Testis (tissue), 3 donors: ENCODE data around the gene EMC1. TPM values are rescaled to one million over a fixed set of nuclear protein-coding genes. Genes with fewer than 3 reads are reported as not detected.

ENCODE experiments used
- DNase-seq: peaks from one replicate; pipeline ENCODE4 v3.0.0-alpha.2; 2019
- H3K27ac ChIP-seq, 2 donors: fragments of 200-600 bp; sonication (generic); one replicate each; pipeline ENCODE4 v1.5.1; 2019
- H3K27me3 ChIP-seq: fragments of 200-600 bp; sonication (generic); one replicate; pipeline ENCODE4 v1.5.1; 2019
- H3K36me3 ChIP-seq: fragments of 200-600 bp; sonication (generic); one replicate; pipeline ENCODE4 v1.5.1; 2017; ENCODE audit warnings: low read depth; ENCODE audit errors: missing control alignments
- H3K4me1 ChIP-seq: fragments of 200-600 bp; sonication (generic); one replicate; pipeline ENCODE4 v1.5.1; 2019
- H3K4me3 ChIP-seq, 2 donors: fragments of 200-600 bp; sonication (generic); one replicate each; pipeline ENCODE4 v1.5.1; 2017 to 2019
- H3K9me3 ChIP-seq: fragments of 200-600 bp; sonication (generic); one replicate; pipeline ENCODE4 v1.5.1; 2017
- POLR2A ChIP-seq: fragments of 450-650 bp; IDR thresholded peaks from one replicate; pipeline ENCODE4 v1.6.1; 2017; ENCODE audit warnings: antibody characterized with exemption, mild to moderate bottlenecking, moderate library complexity
- WGBS, 2 donors: methylation state at CpG; one replicate each; pipeline ENCODE4 v1.1.5; 2018; 5-methylcytosine and 5-hydroxymethylcytosine counted together
- intact Hi-C: fragments of 100-400 bp; cut with DNase I; formaldehyde crosslinking; loops from one replicate; pipeline ENCODE4 v1.15.1; 2023; ENCODE audit warnings: low total_unique reads
- polyA plus RNA-seq: library from polyadenylated mRNA; stranded (reverse); fragments of 350-450 nt; fragmentation: Illumina TruSeq; extraction: RNeasy Lipid Tissue Mini Kit (QIAGEN cat#74804); gene quantifications from one replicate; pipeline ENCODE4 v1.2.3, GENCODE V29; 2014; ENCODE audit warnings: low read depth, low replicate concordance; ENCODE audit not compliant: insufficient read depth
- total RNA-seq, 2 donors: library from RNA; depleted of rRNA; stranded (reverse); fragments of >200 nt; gene quantifications; one replicate each; pipeline ENCODE4 v1.2.3, GENCODE V29; 2016
- TF ChIP-seq, protein P1 (sequence below), 3 experiments: fragments of 450-650 bp in 2 of 3; fragments of 200-600 bp in 1 of 3; sonication (generic) in 1 of 3; IDR thresholded peaks; one replicate each; pipeline ENCODE4 v1.5.1; 2016 to 2019; ENCODE audit warnings: antibody characterized with exemption in 3 of 3, mild to moderate bottlenecking in 2 of 3, moderate library complexity in 1 of 3

EMC1 gene
- total and polyA plus RNA-seq, 3 donors from 2014 or later: 41.9 to 114 (median 79.0) TPM

DNA sequence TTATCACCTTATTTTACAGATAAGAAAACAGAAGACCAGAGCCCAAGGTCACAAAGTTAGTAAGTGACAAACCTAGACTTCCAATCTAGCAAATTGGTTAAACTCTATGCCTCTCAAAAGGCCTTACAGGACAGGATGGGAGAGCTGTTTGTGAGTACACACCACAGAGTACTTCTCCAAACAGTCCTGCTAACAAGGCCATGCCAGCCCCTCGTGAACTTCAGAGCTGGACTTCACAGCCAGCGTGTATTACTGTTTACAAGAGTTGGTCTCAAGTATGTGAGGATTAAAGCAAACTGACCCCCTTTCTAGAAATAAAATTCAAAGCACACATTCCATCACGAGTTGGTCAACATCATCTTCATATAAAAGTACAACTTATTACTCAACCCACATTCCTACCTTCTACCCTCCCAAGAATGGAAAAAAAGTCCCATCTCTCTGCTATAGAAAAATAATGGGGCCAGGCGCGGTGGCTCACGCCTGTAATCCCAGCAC lies 21.4 kb downstream of the EMC1 start:
- no peaks in the 10 kb centered on the region for H3K36me3 ChIP-seq
- no peaks in the 10 kb centered on the region for H3K9me3 ChIP-seq
- intact Hi-C loops: no loop called here
- WGBS, 2 donors: 88 to 91% methylated on average over 6 of the region's 6 CpGs
- H3K4me3 ChIP-seq: no peak overlapping the region
- peaks cover 21% of the 10 kb centered on the region for H3K4me1 ChIP-seq
- DNase-seq: no peak
- H3K27ac ChIP-seq: no peak overlapping the region
- H3K27me3 ChIP-seq: no peaks in the 10 kb centered on the region
- TF ChIP-seq, protein P1, sequence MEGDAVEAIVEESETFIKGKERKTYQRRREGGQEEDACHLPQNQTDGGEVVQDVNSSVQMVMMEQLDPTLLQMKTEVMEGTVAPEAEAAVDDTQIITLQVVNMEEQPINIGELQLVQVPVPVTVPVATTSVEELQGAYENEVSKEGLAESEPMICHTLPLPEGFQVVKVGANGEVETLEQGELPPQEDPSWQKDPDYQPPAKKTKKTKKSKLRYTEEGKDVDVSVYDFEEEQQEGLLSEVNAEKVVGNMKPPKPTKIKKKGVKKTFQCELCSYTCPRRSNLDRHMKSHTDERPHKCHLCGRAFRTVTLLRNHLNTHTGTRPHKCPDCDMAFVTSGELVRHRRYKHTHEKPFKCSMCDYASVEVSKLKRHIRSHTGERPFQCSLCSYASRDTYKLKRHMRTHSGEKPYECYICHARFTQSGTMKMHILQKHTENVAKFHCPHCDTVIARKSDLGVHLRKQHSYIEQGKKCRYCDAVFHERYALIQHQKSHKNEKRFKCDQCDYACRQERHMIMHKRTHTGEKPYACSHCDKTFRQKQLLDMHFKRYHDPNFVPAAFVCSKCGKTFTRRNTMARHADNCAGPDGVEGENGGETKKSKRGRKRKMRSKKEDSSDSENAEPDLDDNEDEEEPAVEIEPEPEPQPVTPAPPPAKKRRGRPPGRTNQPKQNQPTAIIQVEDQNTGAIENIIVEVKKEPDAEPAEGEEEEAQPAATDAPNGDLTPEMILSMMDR (IDR thresholded peaks at IDR 0.05): no peak
- TF ChIP-seq POLR2A: no peak

DNA sequence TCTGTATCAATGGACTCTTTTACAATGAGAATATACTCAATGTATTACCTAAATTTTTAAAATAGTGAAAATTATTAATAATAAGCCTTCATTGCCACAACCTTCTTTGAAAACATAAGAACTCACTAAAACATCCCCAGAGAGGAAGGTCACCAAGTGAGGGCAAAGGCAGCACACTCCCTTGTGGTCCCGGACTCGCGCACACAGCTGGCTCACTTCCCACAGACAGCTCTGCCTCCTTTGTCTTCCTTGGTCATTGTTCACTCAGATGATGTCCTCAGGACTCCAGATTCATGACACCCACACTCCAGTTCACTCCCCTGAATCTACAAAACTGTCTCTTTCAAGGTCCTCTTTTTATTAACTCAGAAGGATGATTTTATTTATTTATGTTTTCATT lies 22.1 kb downstream of the EMC1 start:
- Histone ChIP-seq H3K4me1 (peaks cover 21% of the 10 kb centered on the region), H3K36me3 (no peaks in the 10 kb centered on the region), H3K27ac (no peak overlapping the region), H3K27me3 (no peaks in the 10 kb centered on the region), H3K4me3 (no peak overlapping the region), H3K9me3 (no peaks in the 10 kb centered on the region)
- no peak for DNase-seq
- intact Hi-C loops: no loop called here
- WGBS, 2 donors: 36 to 58% methylated on average over 3 of the region's 3 CpGs
- TF ChIP-seq, protein P1 (IDR thresholded peaks at IDR 0.05): no peak
- no peak for TF ChIP-seq POLR2A

DNA sequence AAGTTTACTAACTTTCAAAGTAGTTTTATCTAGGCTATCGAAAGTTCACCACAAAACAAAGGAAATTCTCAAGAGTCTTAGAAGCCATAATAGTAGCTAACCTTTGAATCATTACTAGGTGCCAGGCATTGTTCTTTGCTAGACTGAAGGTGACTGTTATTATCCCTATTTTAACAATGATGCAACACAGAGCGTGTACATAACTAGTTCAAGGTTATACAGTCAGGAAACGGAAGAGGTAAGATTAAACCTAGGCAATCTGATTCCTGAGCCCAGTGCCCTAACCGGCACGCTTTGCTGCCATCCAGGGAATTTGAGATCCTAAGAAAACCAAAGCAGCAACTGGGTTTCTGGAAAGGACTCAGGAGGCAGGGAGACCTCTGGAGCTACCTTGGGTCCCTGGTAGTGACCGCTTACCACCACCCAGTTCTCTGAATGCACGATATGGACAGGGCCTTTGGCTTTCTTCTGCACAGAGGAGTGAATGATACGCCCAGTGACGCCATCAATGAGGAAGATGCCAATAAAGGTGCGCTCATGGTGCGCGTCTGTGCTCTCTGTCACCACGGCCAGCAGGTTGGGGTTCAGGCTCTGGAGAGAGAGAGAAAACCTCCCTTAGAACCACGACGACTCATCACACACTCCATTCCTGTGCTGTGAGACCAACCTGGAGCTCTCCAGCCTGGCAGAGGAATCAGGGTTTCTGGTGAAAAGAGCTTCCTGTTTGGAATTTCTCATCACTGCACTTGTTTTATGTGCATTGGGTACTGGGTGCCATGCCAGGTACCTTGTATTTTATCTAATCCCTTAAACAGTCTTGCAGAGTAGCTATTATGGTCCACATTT lies 28.1 kb downstream of the EMC1 start:
- intact Hi-C loops: no loop called here

DNA sequence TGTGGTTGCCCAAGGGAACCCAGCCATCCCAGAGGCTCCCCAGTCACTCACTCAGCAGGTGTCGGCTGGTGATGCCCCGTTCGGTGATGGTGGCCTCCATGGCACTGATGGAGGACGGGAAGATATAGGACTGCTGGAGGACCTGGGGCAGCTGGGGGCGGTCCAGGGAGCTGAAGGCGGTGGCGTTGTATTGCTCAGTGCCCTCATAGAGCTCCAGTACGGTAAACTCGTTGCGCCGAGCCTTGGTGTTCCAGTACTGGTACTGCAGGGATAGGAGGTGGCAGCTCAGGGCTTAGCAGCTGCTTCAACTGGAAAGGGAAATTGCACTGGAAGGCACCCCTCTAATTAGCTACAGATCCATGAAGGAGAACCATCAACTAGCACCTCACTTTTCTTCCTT lies 28.8 kb downstream of the EMC1 start:
- Histone ChIP-seq H3K36me3 (no peaks in the 10 kb centered on the region), H3K27me3 (no peaks in the 10 kb centered on the region), H3K27ac (no peak overlapping the region), H3K4me3 (no peak overlapping the region), H3K9me3 (no peaks in the 10 kb centered on the region), H3K4me1 (no peaks in the 10 kb centered on the region)
- no peak for TF ChIP-seq POLR2A
- TF ChIP-seq, protein P1 (IDR thresholded peaks at IDR 0.05): no peak
- no peak for DNase-seq
- 96 to 97% methylated on average over 11 of the region's 11 CpGs for WGBS, 2 donors
- intact Hi-C loops: no loop called here

More for the DNA sequence above, 28.1 kb downstream of the EMC1 start:
- no peak for TF ChIP-seq POLR2A
- TF ChIP-seq, protein P1 (IDR thresholded peaks at IDR 0.05): no peak
- no peaks in the 10 kb centered on the region for H3K27me3 ChIP-seq
- no peak overlapping the region for H3K4me3 ChIP-seq
- H3K9me3 ChIP-seq: no peaks in the 10 kb centered on the region
- H3K27ac ChIP-seq: no peak overlapping the region
- H3K4me1 ChIP-seq: no peaks in the 10 kb centered on the region
- no peaks in the 10 kb centered on the region for H3K36me3 ChIP-seq
- 85 to 88% methylated on average over 15 of the region's 15 CpGs for WGBS, 2 donors
- DNase-seq: no peak

DNA sequence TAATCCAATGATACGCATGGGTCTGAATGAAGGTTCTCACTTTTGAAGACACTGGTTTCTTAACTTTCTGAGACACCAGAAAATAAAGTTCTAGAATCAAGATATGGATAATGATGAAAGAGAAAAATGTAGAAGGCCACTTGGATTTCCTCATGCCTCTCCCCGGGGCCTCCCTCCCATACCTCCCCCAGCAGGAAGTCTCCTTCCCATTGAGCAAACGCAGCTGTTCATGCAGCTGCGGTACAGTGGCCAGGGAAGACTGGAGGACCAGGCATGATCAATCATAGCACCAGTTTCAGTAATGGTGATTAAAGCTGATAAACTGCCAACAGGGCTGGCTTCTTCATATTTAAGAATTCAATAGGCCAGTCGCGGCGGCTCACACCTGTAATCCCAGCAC lies 30.3 kb downstream of the EMC1 start:
- Histone ChIP-seq H3K9me3 (no peaks in the 10 kb centered on the region), H3K27me3 (no peaks in the 10 kb centered on the region), H3K4me3 (no peak overlapping the region), H3K36me3 (no peaks in the 10 kb centered on the region), H3K4me1 (no peaks in the 10 kb centered on the region), H3K27ac (no peak overlapping the region)
- WGBS, 2 donors: 72 to 74% methylated on average over 7 of the region's 7 CpGs
- intact Hi-C loops: no loop called here
- no peak for DNase-seq
- TF ChIP-seq POLR2A: no peak
- TF ChIP-seq, protein P1 (IDR thresholded peaks at IDR 0.05): no peak
